Activated naive CD4-positive, alpha-beta T cell treated with anti-CD3 and anti-CD28 coated beads, Interleukin-2, amount 50 U/mL, for 16 hours (primary cell): Measurements from ENCODE around the gene CLASP1.
A peak's percentile ranks its signal among the peaks of the same experiment; 100 is the strongest.
"Not testable (repeated sequence)": the region's sequence is repeated elsewhere in the genome, so short reads cannot be mapped to it uniquely, and the experiment has no call there.

ENCODE experiments used
- DNase-seq: peaks from one replicate; pipeline ENCODE4 v3.0.0-alpha.2; 2020

CLASP1 gene

DNA sequence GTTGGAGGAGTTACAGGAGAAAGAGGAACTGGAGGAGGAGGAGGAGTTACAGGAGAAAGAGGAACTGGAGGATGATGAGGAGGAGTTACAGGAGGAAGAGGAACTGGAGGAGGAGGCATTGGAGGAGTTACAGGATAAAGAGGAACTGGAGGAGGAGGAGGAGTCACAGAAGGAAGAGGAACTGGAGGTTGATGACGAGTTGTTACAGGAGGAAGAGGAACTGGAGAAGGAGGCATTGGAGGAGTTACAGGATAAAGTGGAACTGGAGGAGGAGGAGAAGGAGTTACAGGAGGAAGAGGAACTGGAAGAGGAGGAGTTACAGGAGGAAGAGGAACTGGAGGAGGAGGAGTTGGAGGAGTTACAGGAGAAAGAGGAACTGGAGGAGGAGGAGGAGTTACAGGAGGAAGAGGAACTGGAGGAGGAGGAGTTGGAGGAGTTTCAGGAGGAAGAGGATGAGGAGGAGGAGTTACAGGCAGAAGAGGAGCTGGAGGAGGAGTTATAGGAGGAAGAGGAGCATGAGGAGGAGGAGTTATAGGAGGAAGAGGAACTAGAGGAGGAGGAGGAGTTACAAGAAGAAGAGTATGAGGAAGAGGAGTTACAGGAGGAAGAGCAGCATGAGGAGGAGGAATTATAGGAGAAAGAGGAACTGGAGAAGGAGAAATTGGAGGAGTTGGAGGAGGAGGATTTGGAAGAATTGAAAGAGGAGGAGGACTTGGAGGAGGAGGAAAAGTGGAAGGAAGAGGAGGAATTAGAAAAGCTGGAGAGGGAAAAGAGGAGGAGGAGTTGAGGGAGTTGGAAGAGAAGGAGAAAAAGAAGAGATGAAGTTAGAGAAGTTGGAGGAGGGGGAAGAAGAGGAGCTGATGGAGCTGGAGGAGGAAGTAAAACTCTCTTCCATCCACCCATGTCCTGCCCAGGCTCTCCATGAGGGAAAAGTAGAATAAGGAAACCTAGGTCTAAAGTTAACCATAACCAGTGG is 37.2 kb downstream of the CLASP1 start:
- no peak for DNase-seq

DNA sequence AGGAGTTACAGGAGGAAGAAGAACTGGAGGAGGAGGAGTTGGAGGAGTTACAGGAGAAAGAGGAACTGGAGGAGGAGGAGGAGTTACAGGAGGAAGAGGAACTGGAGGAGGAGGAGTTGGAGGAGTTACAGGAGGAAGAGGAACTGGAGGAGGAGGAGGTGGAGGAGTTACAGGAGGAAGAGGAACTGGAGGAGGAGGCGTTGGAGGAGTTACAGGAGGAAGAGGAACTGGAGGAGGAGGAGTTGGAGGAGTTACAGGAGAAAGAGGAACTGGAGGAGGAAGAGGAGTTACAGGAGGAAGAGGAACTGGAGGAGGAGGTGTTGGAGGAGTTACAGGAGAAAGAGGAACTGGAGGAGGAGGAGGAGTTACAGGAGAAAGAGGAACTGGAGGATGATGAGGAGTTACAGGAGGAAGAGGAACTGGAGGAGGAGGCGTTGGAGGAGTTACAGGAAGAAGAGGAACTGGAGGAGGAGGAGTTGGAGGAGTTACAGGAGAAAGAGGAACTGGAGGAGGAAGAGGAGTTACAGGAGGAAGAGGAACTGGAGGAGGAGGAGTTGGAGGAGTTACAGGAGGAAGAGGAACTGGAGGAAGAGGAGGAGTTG is 38.1 kb downstream of the CLASP1 start:
- not testable (repeated sequence) for DNase-seq

DNA sequence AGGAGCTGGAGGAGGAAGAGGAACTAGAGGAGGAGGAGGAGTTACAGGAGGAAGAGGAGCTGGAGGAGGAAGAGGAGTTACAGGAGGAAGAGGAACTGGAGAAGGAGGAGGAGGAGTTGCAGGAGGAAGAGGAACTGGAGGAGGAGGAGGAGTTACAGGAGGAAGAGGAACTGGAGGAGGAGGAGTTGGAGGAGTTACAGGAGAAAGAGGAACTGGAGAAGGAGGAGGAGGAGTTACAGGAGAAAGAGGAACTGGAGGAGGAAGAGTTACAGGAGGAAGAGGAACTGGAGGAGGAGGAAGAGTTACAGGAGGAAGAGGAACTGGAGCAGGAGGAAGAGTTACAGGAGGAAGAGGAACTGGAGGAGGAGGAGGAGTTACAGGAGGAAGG is 38.8 kb downstream of the CLASP1 start:
- not testable (repeated sequence) for DNase-seq

DNA sequence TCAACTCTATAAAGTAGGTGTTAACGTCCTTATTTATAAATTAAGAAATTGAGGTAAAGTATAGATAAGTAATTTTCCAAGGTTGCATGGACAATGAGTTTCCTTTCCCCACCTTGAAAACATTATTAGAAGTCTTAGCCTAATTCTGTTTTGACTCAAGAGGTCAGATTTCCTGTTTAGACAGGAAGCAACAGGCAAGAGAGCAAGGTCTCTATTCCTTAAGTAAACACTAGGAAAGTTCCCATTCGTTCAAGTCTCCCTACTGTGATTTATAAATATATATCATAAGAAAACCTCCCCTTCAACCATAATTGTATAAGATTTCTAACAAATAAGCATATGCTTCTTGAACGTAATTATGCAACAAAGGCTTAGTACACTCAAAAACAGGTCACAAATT is 40.3 kb downstream of the CLASP1 start:
- no peak for DNase-seq

DNA sequence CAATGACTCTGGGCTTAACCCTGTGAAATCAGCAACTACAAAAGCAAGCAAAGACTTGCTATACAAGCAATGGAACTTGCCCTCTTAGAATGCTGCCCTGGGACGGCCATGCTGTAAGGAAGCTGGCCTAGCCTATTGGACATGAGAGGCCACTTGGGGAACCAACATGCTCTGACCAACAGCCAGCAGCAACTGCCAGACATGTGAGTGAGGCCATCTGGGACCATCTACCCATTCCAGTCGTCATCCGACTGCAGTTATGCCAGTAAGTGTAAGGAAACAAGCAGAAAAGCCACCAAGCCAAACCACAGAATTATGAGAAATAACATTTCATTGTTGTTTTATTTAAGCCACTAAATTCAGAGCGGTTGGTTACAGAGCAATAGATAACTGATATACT is 40.9 kb downstream of the CLASP1 start:
- no peak for DNase-seq

DNA sequence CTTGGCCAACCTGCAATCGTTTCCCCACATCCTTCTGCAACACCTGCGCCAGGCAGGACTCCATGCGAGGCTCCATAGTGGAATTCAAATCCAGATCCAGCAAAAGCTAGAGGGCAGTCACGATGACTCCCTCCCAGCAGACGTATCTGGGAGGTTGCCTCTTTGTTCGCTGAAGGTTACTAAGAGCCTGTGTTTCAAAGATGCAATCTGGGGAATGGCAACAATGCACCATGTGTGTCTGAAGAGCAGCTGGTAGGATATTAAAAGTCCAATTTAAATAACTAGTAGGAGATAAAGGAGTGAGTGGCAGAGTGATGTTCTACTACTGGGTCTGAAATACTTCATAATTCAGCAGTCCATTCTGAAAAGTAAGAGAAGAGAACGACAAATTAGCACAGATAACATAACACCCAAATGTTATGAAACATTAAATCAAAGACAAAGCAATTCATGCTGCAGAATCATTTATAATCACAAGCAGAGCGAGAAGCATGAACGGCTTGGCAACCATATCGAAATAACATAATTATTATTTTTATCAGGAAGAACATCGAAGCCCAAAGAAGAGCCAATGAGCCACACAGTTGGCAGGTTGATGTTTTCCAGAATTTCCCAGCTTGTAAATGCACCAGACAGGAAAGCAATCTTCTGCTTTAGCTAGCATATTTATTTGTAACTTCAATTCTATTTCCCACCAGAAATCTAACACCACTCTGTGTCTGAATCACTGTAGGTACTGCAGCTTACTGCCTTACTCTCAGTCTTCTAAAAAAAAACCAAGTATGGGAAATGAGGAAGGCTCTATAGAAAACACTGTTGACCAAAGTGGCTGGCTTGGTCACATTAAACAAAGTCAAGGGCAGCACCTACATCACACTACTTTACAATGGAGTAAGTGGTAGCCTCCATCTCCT is 43.2 kb downstream of the CLASP1 start:
- no peak for DNase-seq

DNA sequence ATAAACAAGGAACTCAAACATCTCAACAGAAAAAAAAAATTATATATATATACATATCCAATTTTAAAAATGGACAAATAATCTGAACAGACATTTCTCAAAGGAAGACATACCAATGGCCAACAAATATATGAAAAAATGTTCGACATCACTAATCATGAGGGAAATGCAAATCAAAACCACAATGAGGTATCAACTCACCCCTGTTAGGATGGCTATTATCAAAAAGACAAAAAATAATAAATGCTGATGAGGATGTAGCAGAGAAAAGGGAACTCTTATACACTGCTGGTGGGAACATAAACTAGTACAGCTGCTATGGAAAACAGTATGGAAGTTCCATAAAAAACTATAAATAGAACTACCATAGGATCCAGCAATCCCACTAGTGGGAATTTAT is 46.1 kb downstream of the CLASP1 start:
- DNase-seq: no peak

DNA sequence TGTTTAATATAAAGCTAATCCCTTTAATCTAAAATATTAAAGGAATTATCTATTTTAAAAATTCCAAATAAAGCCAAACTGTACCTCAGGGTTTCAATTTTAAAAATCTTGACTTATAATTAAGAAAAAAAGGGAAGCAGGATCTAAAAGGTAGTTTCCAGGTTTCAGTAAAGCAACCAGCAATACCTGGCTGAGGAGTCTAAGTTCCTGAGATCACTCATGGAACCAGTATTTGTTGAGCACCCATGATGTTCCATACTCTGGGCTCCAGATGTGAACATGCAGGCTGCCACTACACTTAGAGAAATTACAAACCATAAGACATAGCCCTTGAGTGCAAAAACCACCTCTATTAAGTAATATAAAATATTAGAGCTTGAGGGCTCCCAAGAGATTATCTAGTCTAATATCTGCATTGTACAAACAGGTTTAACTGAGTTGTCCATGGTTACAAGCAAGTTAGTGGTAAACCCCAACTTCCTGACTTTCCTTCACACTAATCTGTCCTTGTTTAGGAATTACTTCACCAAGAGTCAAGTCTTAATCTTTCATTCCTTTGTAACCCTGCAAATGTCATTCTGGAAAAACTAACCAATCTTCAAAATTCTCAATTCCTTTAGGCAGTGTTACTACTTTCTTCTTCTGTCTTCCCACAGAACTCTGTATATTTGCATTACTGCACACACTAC is 49.2 kb downstream of the CLASP1 start:
- no peak for DNase-seq

DNA sequence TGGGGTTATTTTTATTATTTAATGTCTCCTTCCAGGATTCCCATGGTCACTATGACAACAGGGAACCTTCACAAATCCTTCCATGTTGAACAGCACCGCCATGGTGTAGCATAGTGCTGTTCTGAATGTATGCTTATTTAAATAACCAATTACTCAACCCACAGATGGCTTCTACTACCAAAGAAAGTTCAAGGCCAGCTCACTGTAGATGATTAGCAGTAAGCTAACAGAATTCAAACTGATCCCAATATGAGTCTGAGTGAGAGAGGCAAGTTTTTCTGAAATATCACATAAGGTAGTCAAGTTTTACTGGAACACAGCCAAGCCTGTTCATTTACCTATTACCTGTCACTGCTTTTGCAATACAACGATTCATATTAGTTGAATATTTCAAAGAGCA is 51.2 kb downstream of the CLASP1 start:
- DNase-seq: no peak

DNA sequence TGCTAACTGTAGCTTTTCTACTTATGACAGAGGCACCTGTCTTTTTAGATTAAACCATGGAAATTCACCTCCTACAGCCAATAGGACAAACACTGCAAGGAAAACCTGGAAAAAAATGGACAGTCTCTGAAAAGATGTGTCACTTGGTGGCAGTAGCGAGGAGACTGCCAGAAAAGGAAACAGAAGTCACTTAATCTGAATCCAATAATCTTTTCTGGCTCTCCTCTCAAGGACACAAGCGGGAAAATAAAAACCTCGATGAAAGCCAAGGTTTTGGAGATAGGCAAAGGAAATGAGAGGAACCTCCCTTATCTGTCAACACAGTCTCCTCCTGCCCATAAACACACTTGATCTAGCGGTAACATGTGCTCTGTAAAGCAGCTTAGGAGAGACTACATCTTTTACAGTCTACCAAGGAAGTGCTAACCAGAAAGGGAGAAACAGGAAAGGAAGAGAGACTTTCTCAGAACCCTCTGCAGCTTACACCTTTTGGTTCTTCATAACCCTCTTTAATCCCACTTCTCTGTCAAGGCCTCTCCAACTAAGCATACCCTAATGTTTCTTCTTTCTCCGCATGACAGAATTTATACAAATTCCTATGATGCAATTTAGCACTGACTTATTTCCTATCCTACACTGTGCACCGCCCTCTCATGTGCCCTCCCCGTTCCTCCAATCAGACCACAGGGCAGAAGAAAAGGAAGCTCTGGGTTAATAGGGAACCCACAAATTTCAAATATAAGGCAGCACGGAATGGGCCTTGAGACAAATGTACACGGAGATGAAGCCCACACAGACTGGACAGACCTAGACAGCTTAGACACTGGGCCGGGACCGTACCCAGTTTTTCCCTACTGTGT is 52.8 kb downstream of the CLASP1 start:
- DNase-seq: peak; percentile 50

DNA sequence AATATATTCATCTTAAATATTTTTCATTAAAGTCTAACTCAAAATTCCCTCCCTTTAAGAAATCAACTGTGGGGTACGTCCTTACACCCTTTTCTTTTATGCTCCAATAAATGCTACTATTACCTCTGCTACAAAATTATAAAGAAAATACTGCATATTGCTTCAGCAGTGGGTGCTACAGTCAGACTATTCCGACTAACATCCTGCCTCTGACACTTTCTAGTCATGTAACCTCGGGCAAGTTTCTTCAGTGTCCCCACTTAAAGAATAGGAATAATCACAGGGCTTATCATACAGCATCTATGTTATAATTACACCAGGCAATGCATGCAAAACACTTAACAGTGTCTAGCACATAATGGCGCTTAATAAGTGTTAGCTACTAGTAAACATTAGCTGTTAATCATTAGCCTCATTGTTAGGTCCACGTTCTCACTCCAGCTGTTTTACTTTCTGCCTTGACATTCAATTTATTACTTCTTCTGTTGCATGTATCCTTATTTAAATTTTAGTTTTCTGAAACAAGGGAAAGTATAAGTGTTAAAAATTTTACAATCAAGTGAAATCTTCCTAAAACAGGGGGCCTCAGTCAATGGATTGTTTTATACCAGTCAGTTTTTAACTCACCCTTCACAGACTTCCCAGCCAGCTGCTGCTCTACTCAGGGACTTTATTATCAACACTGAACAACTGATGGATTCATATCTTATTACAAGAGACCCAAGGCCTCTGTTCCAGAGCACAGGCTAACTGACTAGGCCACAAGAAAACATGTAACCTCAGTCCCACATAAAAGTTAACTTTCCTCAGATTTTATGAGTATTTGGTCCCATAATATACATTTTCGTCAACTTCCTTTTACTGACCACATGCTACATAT is 54.0 kb downstream of the CLASP1 start:
- DNase-seq: no peak

DNA sequence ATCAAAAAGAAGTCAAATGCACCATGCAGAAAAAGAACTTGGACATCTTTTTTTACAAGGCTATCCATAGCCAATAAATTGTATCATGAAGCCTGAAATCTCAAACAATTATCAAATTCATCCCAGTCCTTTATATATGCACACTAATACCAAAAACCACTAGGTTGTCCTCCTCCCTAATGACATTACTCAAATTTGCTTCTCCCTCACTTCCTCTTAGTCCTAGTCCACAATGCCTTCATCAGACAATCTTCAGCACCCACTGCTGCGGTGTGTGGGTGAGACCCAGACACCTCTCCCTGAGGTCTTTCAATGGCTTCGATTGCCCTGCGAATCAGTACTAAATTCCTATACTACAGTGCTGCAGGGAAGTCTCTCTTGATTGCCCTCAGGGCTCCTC is 58.1 kb downstream of the CLASP1 start:
- DNase-seq: no peak

DNA sequence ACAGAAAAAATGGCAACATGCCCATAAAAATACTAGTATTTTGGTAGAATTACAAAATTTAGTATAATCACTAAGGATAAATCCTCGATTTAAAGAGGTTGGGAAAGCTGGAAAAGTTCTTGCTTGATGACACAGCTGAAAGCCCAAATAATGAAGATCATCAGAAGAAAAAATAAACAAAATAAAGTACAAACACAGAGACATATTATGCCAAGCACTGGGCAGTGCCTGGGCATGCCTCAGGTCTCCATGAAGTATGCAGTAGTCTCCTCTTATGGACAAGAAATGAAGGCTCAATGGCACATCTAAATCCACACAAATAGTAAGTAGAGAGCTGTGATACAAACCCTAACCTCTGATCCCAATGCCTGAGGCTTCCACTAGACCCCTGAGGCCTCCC is 60.9 kb downstream of the CLASP1 start:
- DNase-seq: no peak

DNA sequence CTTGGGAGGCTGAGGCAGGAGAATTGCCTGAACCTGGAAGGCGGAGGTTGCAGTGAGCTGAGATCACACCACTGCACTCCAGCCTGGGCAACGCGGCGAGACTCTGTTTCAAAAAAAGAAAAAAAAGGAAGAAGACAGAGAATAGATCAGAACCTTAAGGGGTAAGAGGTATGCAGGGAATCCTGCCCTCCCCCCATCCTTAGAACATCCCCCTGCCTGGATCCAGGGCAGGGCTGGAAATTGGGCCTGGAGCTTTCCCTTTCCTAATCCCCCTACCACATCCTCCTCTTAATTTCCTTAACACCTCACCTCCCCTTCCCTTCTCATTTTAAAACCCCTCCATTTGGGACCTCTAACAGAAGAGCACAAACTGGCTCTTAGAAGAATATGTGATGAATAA is 62.1 kb downstream of the CLASP1 start:
- DNase-seq: no peak

DNA sequence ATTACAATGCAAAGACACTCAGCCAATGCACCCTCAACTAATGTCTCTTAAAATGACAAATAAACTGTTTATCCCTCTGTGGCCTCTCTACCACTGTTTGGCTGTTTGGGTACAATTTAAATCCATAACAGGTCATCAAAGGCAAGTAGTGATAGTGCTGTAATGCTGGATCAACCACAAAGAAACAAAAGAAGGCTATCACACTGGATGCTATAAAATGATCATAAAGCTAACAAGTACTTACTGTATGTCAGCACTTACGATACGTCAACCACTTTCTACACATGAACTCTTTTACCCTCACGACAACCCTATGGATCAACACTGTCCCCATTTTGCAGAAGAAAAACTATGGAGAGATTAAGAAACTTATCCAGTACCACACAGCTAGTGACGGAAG is 64.5 kb downstream of the CLASP1 start:
- no peak for DNase-seq

DNA sequence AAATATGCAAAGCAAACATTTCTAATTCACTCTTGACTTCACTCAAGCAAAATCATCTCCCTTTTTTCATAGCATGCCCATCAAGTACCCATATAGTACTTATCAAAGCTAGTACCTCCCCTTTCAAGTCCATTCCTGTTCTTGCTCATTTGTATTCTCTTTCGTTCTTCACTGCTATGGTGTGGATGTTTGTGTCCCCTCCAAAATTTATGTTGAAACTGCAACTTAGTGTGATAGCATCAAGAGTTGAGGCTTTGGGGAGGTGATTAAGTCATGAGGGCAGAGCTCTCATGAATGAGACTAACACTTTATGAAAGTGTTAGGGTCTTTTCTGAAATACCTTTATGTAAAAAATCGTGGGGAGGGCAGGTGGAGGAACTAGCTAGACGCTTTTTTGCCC is 65.7 kb downstream of the CLASP1 start:
- no peak for DNase-seq

DNA sequence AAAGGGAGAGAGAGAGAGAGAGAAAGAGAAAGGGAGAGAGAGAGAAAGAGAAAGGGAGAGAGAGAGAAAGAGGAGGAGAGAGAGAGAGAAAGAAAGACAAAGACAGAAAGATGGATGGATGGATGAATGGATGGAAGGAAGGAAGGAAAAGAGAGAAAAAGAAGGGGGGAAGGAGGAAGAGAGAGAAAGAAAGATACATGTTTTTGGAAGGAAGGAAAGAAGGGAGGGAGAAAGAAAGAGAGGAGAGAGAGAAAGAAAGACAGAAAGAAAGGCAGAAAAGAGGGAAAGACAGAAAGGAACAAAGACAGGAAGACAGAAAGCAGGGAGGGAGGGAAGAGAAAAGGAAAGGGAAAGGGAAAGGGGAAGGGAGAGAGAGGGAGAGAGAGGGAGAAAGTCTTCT is 67.0 kb downstream of the CLASP1 start:
- DNase-seq: no peak

DNA sequence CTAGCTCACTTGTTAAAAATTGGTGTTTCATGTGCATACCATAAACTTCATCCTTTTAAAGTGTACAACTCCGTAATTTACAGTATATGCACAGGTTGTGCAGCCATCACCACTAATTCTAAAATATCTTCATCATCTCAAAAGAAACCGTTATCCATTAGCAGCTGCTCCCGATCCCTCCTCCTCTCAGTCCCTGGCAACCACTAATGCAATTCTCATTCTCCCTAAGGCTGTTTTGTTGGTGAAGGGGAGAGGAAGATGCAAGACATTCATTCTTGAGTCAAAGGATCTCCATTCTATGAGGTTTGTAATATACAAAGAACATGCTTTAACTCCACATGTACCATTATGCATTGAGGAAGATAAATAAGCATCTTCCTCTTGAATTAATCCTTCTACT is 70.0 kb downstream of the CLASP1 start:
- no peak for DNase-seq

DNA sequence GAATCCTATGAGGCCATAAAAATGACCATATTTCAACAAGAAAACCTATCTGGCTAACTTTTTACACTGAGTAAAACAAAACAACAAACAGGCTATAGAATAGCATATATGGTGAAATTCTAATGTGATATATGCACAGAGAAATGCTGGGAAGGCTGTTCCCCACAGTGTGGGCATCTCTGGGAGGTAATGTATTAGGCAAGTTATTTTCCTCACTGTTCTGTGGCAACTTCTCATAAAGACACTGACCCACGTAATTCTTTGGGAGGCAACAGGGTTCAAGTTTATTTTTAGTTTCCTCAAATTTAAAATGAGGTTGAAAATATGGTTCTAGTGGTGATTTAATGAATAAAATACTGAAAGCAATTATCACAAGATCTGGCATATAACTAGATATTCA is 71.9 kb downstream of the CLASP1 start:
- DNase-seq: no peak

DNA sequence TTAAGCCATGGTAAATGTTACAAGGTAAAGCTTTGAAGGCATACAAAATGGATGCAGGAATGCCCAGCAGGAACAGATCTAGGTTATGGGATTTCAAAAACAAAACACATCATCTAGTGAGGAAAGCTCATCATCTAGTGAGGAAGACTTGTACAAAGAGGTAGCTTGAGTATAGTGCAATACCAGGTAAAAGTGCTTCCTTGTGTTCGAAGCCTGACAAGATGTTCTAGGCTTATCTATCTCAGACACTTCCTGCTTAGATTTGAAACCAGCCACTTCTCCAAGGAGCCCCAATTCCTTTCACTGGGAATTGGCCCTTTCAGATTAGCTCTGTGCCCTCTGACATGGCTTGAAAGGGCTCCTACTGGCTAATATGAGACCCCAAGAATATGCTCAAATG is 73.0 kb downstream of the CLASP1 start:
- no peak for DNase-seq

DNA sequence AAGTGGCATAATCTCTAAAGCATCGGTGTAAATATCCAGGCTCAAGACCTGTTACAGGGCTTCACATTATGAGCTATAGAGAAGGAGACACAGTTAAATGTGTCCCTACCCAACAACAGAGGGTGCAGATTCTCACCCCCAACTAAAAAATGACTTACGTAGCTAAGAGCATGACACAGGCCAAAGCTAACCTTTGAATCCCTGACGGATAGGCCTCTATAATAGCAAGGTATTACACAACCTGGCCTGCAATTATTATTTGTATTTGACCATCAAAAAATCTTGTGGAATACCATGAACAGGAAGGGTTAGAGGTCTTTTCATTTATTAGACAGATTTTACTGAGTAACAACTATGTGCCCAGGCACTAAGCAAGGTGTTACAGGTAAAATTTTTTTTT is 73.5 kb downstream of the CLASP1 start:
- no peak for DNase-seq
